Neural progenitor cell (in vitro differentiated cells): ENCODE measurements around the gene HMGN3. TPM values are rescaled to one million over a fixed set of nuclear protein-coding genes. Genes with fewer than 3 reads are reported as not detected.

Source experiments
- DNase-seq: peaks from one replicate; pipeline ENCODE4 v3.0.0-alpha.2; 2016; ENCODE audit warnings: low spot score
- H2AFZ ChIP-seq: fragments of 200-600 bp; sonication (generic); replicated peaks from 2 replicates; pipeline ENCODE4 v1.6.1; 2016; ENCODE audit warnings: antibody characterized with exemption
- H3F3A ChIP-seq: fragments of 200-600 bp; sonication (generic); 2 replicates; pipeline ENCODE4 v1.6.1; 2016; ENCODE audit warnings: antibody characterized with exemption, low read depth
- H3K27ac ChIP-seq: fragments of 200-600 bp; sonication (generic); 2 replicates; pipeline ENCODE4 v1.5.1; 2016; ENCODE audit warnings: mild to moderate bottlenecking
- H3K27me3 ChIP-seq: fragments of 200-600 bp; sonication (generic); 2 replicates; pipeline ENCODE4 v1.6.1; 2016; ENCODE audit warnings: mild to moderate bottlenecking, moderate library complexity
- H3K36me3 ChIP-seq: fragments of 200-600 bp; sonication (generic); 2 replicates; pipeline ENCODE4 v1.5.1; 2016
- H3K4me1 ChIP-seq: fragments of 200-600 bp; sonication (generic); 2 replicates; pipeline ENCODE4 v1.6.1; 2016; ENCODE audit warnings: mixed run types
- H3K4me2 ChIP-seq: fragments of 200-600 bp; sonication (generic); 2 replicates; pipeline ENCODE4 v1.6.1; 2016
- H3K4me3 ChIP-seq: fragments of 200-600 bp; sonication (generic); 2 replicates; pipeline ENCODE4 v1.5.1; 2016
- H3K79me2 ChIP-seq: fragments of 200-600 bp; sonication (generic); 2 replicates; pipeline ENCODE4 v1.6.1; 2016; ENCODE audit warnings: low read depth
- H3K9ac ChIP-seq: fragments of 200-600 bp; sonication (generic); 2 replicates; pipeline ENCODE4 v1.6.1; 2016
- H3K9me3 ChIP-seq: fragments of 200-600 bp; sonication (generic); 2 replicates; pipeline ENCODE4 v1.5.1; 2016; ENCODE audit warnings: low read depth
- H4K20me1 ChIP-seq: fragments of 200-600 bp; sonication (generic); 2 replicates; pipeline ENCODE4 v1.6.1; 2016; ENCODE audit warnings: low read depth
- H3K27ac Mint-ChIP-seq: 3 replicates; pipeline ENCODE4 v1.8.0; 2021; ENCODE audit warnings: mixed read lengths
- H3K27me3 Mint-ChIP-seq: 2 replicates; pipeline ENCODE4 v1.8.0; 2022; ENCODE audit warnings: low read depth, mild to moderate bottlenecking, inconsistent platforms, moderate library complexity, mixed read lengths; ENCODE audit not compliant: insufficient read depth
- H3K36me3 Mint-ChIP-seq: 3 replicates; pipeline ENCODE4 v1.8.0; 2021; ENCODE audit warnings: mixed read lengths
- H3K4me1 Mint-ChIP-seq: 3 replicates; pipeline ENCODE4 v1.8.0; 2021; ENCODE audit warnings: mixed read lengths
- H3K4me3 Mint-ChIP-seq: 3 replicates; pipeline ENCODE4 v1.8.0; 2021; ENCODE audit warnings: mild to moderate bottlenecking, moderate library complexity, mixed read lengths
- H3K9me3 Mint-ChIP-seq: 3 replicates; pipeline ENCODE4 v1.8.0; 2020; ENCODE audit warnings: mixed read lengths
- CTCF ChIP-seq: fragments of 200-600 bp; sonication (generic); IDR thresholded peaks from 2 replicates; pipeline ENCODE4 v1.5.1; 2017; ENCODE audit warnings: antibody characterized with exemption, mild to moderate bottlenecking
- EZH2 ChIP-seq: fragments of 200-600 bp; sonication (generic); IDR thresholded peaks from 2 replicates; pipeline ENCODE4 v1.6.1; 2017; ENCODE audit warnings: antibody characterized with exemption, mild to moderate bottlenecking, moderate library complexity
- EZH2phosphoT487 ChIP-seq: fragments of 200-600 bp; sonication (generic); IDR thresholded peaks from 2 replicates; pipeline ENCODE4 v1.6.1; 2017; ENCODE audit warnings: antibody characterized with exemption
- total RNA-seq: library from RNA; depleted of rRNA; stranded (reverse); fragments of >200 nt; gene quantifications from 2 replicates; pipeline ENCODE4 v1.2.3, GENCODE V29; 2015; ENCODE audit warnings: low replicate concordance

Gene HMGN3
- total RNA-seq, 1 donor from 2014 or later, result 308 TPM

- no peak overlapping the region for H3K4me2 ChIP-seq
- H3K4me3 ChIP-seq, result no peak overlapping the region
- H3F3A ChIP-seq, result peaks cover 10% of the 10 kb centered on the region
- no peak for DNase-seq
- H3K27ac Mint-ChIP-seq, result no peak overlapping the region
- no peak overlapping the region for H3K4me3 Mint-ChIP-seq
- H3K4me1 Mint-ChIP-seq, result peaks cover 8% of the 10 kb centered on the region
- H3K36me3 ChIP-seq, result no peaks in the 10 kb centered on the region
- peaks cover 22% of the 10 kb centered on the region for H4K20me1 ChIP-seq
- H3K4me1 ChIP-seq, result peaks cover 6% of the 10 kb centered on the region
- H3K27ac ChIP-seq, result no peak overlapping the region
- no peak overlapping the region for H2AFZ ChIP-seq
- peaks cover 15% of the 10 kb centered on the region for H3K9me3 Mint-ChIP-seq
- peaks cover 92% of the 10 kb centered on the region for H3K79me2 ChIP-seq
- peaks cover 28% of the 10 kb centered on the region for H3K36me3 Mint-ChIP-seq
- H3K27me3 ChIP-seq, result no peaks in the 10 kb centered on the region
- H3K9ac ChIP-seq, result no peak overlapping the region
- H3K27me3 Mint-ChIP-seq, result no peaks in the 10 kb centered on the region
- TF ChIP-seq EZH2phosphoT487, result no peak
- no peak for TF ChIP-seq CTCF
- TF ChIP-seq EZH2, result no peak
- no peaks in the 10 kb centered on the region for H3K9me3 ChIP-seq
Measured at GRCh38 chr6:79230149-79230548, 4.3 kb downstream of the HMGN3 start.

GRCh38 chr6:79227445-79227844 lies 7.0 kb downstream of the HMGN3 start:
- peaks cover 45% of the 10 kb centered on the region for H3K36me3 Mint-ChIP-seq
- no peak overlapping the region for H3K27ac Mint-ChIP-seq
- Histone ChIP-seq H3K9me3 (no peaks in the 10 kb centered on the region), H3K4me3 (no peak overlapping the region), H3F3A (peaks cover 2% of the 10 kb centered on the region), H3K27me3 (no peaks in the 10 kb centered on the region), H3K4me2 (no peak overlapping the region), H3K79me2 (peaks cover 100% of the 10 kb centered on the region), H3K4me1 (peaks cover 3% of the 10 kb centered on the region), H3K27ac (no peak overlapping the region), H3K36me3 (no peaks in the 10 kb centered on the region), H4K20me1 (peaks cover 26% of the 10 kb centered on the region), H3K9ac (no peak overlapping the region), H2AFZ (no peak overlapping the region)
- no peak for TF ChIP-seq EZH2phosphoT487
- TF ChIP-seq EZH2, result no peak
- no peak for TF ChIP-seq CTCF
- DNase-seq, result no peak
- H3K27me3 Mint-ChIP-seq, result no peaks in the 10 kb centered on the region
- H3K4me1 Mint-ChIP-seq, result peaks cover 8% of the 10 kb centered on the region
- peaks cover 15% of the 10 kb centered on the region for H3K9me3 Mint-ChIP-seq
- no peak overlapping the region for H3K4me3 Mint-ChIP-seq

- H3K27ac ChIP-seq, result no peak overlapping the region
- Mint-ChIP-seq H3K27ac (peak overlapping the region; percentile 54), H3K27me3 (no peaks in the 10 kb centered on the region), H3K4me1 (peaks cover 3% of the 10 kb centered on the region), H3K9me3 (peaks cover 18% of the 10 kb centered on the region), H3K36me3 (peaks cover 46% of the 10 kb centered on the region), H3K4me3 (no peak overlapping the region)
- peaks cover 25% of the 10 kb centered on the region for H4K20me1 ChIP-seq
- no peak overlapping the region for H3K4me2 ChIP-seq
- no peaks in the 10 kb centered on the region for H3K9me3 ChIP-seq
- H3F3A ChIP-seq, result peaks cover 10% of the 10 kb centered on the region
- peaks cover 11% of the 10 kb centered on the region for H3K4me1 ChIP-seq
- H3K27me3 ChIP-seq, result no peaks in the 10 kb centered on the region
- no peak overlapping the region for H3K4me3 ChIP-seq
- H2AFZ ChIP-seq, result no peak overlapping the region
- no peak overlapping the region for H3K9ac ChIP-seq
- no peak for DNase-seq
- TF ChIP-seq EZH2phosphoT487, result no peak
- TF ChIP-seq CTCF, result no peak
- no peak for TF ChIP-seq EZH2
- peaks cover 99% of the 10 kb centered on the region for H3K79me2 ChIP-seq
- no peaks in the 10 kb centered on the region for H3K36me3 ChIP-seq
Measured at GRCh38 chr6:79226660-79227059, 7.8 kb downstream of the HMGN3 start.
